ENCODE measurements around the gene TMEM259. TPM values are rescaled to one million over a fixed set of nuclear protein-coding genes. Genes with fewer than 3 reads are reported as not detected.

Gene TMEM259
- total and polyA plus RNA-seq, 9 of the 15 experiments (the other 6 are each of a cell fraction or from before 2014, with no cell fraction given): 0.52 to 231 (median 63.6) TPM

DNA sequence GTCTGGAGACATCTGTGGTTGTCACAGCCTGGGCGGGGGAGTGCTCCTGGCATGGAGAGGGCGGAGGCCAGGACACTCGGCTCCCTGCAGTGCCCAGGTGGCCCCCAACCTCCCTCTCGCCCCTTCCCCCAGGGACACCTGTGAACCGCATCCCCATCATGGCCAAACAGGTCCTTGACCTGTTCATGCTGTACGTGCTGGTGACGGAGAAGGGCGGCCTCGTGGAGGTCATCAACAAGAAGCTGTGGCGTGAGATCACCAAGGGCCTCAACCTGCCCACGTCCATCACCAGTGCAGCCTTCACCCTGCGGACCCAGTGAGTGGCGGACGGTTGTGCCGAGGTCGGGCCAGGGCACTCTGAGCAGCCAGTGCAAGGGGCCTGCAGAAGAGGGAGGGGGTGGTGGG, 56.8 kb downstream of the TMEM259 start:
- in situ Hi-C loops (cut with MboI) (no loop called here), intact Hi-C loops (cut with micrococcal nuclease) (no loop called here)
- Histone ChIP-seq H3K4me2 (ENCODE audit: insufficient read depth, low read length) (no peak overlapping the region), H3K27me3 (ENCODE audit: control insufficient read depth in 2 of 2, insufficient read depth in 2 of 2, low read length in 2 of 2) (no peaks in the 10 kb centered on the region), H3K9me3 (replicated peaks; ENCODE audit: control insufficient read depth, insufficient read depth, low read depth, low read length) (peaks cover 20% of the 10 kb centered on the region), H3K4me3 (no peak overlapping the region), H3K79me2 (ENCODE audit: control insufficient read depth, insufficient read depth, low read length) (peaks cover 36% of the 10 kb centered on the region), H3K27ac (ENCODE audit: extremely low read depth, low read depth, low read length) (no peak overlapping the region), H4K20me1 (replicated peaks; ENCODE audit: control insufficient read depth, insufficient read depth, low read length) (no peaks in the 10 kb centered on the region), H3K9ac (ENCODE audit: insufficient read depth in 1 of 2, low read depth in 2 of 2, low read length in 2 of 2) (no peak overlapping the region), H3K4me1 (replicated peaks in 1 of 2; ENCODE audit: control insufficient read depth in 2 of 2, insufficient read depth in 2 of 2, low read length in 2 of 2) (peaks cover 38 to 60% of the 10 kb centered on the region in 2 experiments), H2AFZ (ENCODE audit: low read depth, low read length) (no peak overlapping the region), H3K36me3 (ENCODE audit: control insufficient read depth, insufficient read depth, low read length) (peaks cover 83% of the 10 kb centered on the region), H3K9me1 (ENCODE audit: control insufficient read depth, insufficient read depth, low read length) (no peaks in the 10 kb centered on the region)
- 98% methylated on average over 7 of the region's 16 CpGs for WGBS (ENCODE audit: insufficient coverage, low coverage, missing lambda C conversion rate)
- CTCF ChIA-PET (ENCODE audit: low intra/inter-chr PET ratio): no interaction called here
- ATAC-seq (no peak), FAIRE-seq (no peak), DNase-seq (ENCODE audit: extremely low read depth in 1 of 4, low spot score in 3 of 4) (no peak)
- POLR2A ChIA-PET: interaction anchor here (1.0 kb wide), 1 partner anchor 20 kb away, joined by 3 read pairs; no protein-coding TSS in a partner anchor
- TF ChIP-seq SAFB2 (IDR thresholded peaks at IDR 0.05; ENCODE audit: borderline replicate concordance, low read depth, low read length, severe bottlenecking) (no peak), POLR2G (IDR thresholded peaks at IDR 0.05; ENCODE audit: low read depth, low read length) (peak; percentile 48; the same call in 1 of the 2 replicates)
- BruUV-seq (replicated peaks): no TSS peak

DNA sequence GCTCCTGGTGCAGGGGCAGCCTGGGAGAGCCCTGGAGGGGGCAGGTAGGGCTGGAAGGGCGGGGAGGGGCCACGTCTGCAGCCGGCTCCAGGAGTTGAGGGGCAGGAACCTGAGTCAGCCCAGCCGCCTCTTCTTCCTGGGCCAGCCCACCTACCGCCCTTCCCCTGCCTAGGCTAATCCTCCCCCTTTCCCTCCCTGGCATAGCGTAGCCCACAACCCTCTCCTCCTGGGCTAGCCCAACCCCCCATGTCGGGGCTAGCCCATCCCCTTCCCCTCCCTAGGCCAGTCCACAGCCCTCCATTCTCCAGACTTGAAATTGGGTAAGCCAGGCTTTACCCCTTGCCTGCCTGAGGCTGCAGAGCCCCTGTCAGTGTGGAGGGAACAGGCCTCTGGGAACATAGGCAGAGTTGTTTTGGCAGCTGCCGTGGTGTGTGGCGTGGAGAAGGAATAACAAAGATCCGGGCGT, 57.4 kb downstream of the TMEM259 start:
- H3K4me2 ChIP-seq (ENCODE audit: insufficient read depth, low read length): no peak overlapping the region
- TF ChIP-seq TCF3 (CRISPR knock-in tag; IDR thresholded peaks at IDR 0.05) (no peak), ZKSCAN3 (CRISPR knock-in tag; IDR thresholded peaks at IDR 0.05) (peak; percentile 70), TOE1 (IDR thresholded peaks at IDR 0.05; ENCODE audit: borderline replicate concordance) (no peak), TOE1 (CRISPR knock-in tag; IDR thresholded peaks at IDR 0.05; ENCODE audit: borderline replicate concordance, low read depth) (no peak), RBFOX2 (IDR thresholded peaks at IDR 0.05; ENCODE audit: low read depth, low read length) (peak; percentile 17; the same call in 1 of the 2 replicates), BRF1 (IDR thresholded peaks at IDR 0.05; ENCODE audit: borderline replicate concordance, extremely low read depth, insufficient read length) (no peak)
- no TSS peak for BruUV-seq (replicated peaks)
- in situ Hi-C loops (cut with MboI): no loop called here
- H3K36me3 ChIP-seq (ENCODE audit: control insufficient read depth, insufficient read depth, low read length): peaks cover 77% of the 10 kb centered on the region
- H3K4me1 ChIP-seq (replicated peaks in 1 of 2; ENCODE audit: control insufficient read depth in 2 of 2, insufficient read depth in 2 of 2, low read length in 2 of 2): peaks cover 38 to 65% of the 10 kb centered on the region in 2 experiments
- no peak overlapping the region for H3K4me3 ChIP-seq
- H3K27me3 ChIP-seq (ENCODE audit: control insufficient read depth in 2 of 2, insufficient read depth in 2 of 2, low read length in 2 of 2): no peaks in the 10 kb centered on the region
- no peak for FAIRE-seq
- H3K9ac ChIP-seq (ENCODE audit: insufficient read depth in 1 of 2, low read depth in 2 of 2, low read length in 2 of 2): peak overlapping the region in 1 of 2 experiments; percentile 82; a peak in 1 of 4 replicates
- no peak for ATAC-seq
- H3K27ac ChIP-seq (ENCODE audit: extremely low read depth, low read depth, low read length): no peak overlapping the region; the same call in 2 of the 3 replicates
- intact Hi-C loops (cut with micrococcal nuclease): no loop called here
- POLR2A ChIA-PET: no interaction called here
- H3K9me3 ChIP-seq (replicated peaks; ENCODE audit: control insufficient read depth, insufficient read depth, low read depth, low read length): peaks cover 15% of the 10 kb centered on the region
- no peaks in the 10 kb centered on the region for H4K20me1 ChIP-seq (replicated peaks; ENCODE audit: control insufficient read depth, insufficient read depth, low read length)
- no peak for DNase-seq (ENCODE audit: extremely low read depth in 1 of 4, low spot score in 3 of 4)
- H3K9me1 ChIP-seq (ENCODE audit: control insufficient read depth, insufficient read depth, low read length): no peaks in the 10 kb centered on the region
- H3K79me2 ChIP-seq (ENCODE audit: control insufficient read depth, insufficient read depth, low read length): peaks cover 40% of the 10 kb centered on the region
- H2AFZ ChIP-seq (ENCODE audit: low read depth, low read length): no peak overlapping the region
- CTCF ChIA-PET (ENCODE audit: low intra/inter-chr PET ratio): no interaction called here
- WGBS (ENCODE audit: insufficient coverage, low coverage, missing lambda C conversion rate): 89% methylated on average over 7 of the region's 11 CpGs
